Bladder microvascular endothelial cell (primary cell): ENCODE data around the gene IARS1. TPM values are rescaled to one million over a fixed set of nuclear protein-coding genes. Genes with fewer than 3 reads are reported as not detected.

Source experiments
- total RNA-seq: library from RNA; depleted of rRNA; stranded (reverse); fragments of >200 nt; gene quantifications from 2 replicates; pipeline ENCODE4 v1.2.3, GENCODE V29; 2014

Gene IARS1
- total RNA-seq = 85.2 and 258 TPM in 2 replicates

DNA sequence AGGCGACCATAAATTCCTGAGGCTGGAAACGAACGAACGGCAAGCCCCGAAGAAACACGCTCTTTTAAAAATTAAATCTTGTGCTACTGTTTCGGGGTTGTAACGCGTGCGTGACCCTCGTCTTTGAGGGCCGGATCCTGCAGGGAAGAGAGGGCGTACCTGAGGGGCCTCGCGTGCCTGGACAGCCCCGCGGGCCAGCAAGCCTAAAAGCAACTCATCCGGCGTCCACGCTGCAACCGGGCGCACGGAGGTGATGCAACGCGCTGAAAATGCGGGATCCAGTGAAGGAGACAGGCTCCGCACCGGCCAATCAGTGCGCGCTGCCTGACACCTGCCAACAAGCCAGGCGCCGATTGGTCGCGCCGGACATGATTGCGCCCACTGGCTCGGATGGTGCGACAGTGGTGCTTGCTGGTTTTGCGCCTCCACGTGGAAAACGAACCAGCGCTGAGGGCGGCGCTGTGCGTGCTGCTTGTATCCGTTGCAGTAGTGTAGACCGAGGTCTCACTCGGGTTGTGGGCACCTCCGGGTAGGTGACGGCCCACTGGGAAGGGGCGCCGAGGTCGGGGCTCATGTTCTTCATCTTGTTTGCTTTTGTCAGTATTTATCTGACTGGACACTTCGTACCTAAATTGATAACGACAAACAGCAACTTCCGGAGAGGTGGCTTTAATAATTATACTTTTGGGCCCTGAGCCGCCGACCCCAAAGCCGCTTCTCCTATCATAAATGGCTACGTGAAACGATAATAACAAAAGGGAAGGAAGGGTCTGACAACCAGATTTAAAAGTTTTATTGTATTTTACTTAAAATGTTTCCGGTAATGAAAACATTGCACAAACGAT, at the start of gene IARS1:
Gene IARS1 (minus strand): TSS at position 246 of the 845 bp plus-strand sequence. CDS start 4,278 bp downstream, outside the sequence.

DNA sequence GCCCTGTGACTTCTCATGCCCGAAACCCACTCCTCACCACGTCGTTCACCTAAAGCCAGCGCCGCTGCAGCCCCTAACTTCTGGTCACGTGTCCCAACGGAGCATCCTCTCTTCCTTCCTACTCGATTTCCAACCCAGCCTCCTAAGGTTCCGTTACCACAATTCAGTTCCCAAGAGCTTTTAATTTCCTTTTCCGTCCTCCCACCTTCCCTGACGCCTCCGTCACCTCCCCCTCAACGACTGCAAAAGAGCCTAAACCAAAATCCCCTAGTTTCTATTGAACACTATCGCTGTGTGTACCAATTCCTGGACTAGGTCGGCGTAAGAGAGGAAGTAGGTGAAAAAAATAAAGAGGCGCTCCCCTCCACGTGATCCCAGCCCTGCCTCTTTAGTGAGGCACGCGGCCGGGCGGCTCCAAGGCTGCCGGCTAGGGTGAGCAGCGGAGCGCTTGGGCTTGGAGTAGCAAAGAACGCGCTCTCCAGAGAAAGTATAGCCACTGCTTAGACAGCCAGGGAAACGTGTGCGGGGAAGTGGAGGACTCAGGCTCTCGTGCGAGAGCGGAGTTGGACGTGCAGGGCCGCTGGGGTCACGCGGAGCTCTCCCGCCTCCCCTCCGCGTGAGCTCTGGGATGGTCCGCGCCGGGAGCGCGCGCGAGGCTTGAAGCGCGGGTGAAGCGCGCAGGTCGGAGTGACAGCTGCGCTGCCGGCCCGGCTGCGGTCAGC, 31.9 kb upstream of the IARS1 start, which contains the start of the genes CENPP and NOL8:
Gene CENPP (plus strand): TSS at position 685 of the 722 bp plus-strand sequence.
Gene NOL8 (minus strand): TSS at position 82 of the 722 bp plus-strand sequence. CDS start 1,189 bp downstream, outside the sequence.

Other genes starting within 250 kb of the IARS1 start
- gene SPTLC1, start 178.3 kb downstream of the IARS1 start, total RNA-seq = 62.0 and 109 TPM in 2 replicates
- gene NOL8, start 31.7 kb upstream of the IARS1 start, total RNA-seq = 14.2 and 32.7 TPM in 2 replicates
- gene CENPP, start 32.3 kb upstream of the IARS1 start, total RNA-seq = 2.3 and 4.3 TPM in 2 replicates
- not detected in 2 replicates for gene OGN, start 110.9 kb upstream of the IARS1 start, total RNA-seq
- gene OMD, start 130.8 kb upstream of the IARS1 start, total RNA-seq = 0.06 TPM in 1 of 2 replicates, not detected in the other
- gene ASPN, start 188.8 kb upstream of the IARS1 start, total RNA-seq = 0.06 TPM in 1 of 2 replicates, not detected in the other
- gene ECM2, start 242.3 kb upstream of the IARS1 start, total RNA-seq = not detected in 2 replicates